ENCODE data around the gene ENPP1.

Gene ENPP1

GRCh38 chr6:131807644-131808459, at the start of gene ENPP1:
ENPP1 (plus strand) TSS chr6:131808020; CDS start chr6:131808036, 16 bp downstream.
- peak; percentile 44 for DNase-seq (ENCODE audit: low spot score)
- POLR2A ChIA-PET (ENCODE audit: low non-redundant PET), result no interaction called here
- TF ChIP-seq CTCF (conservative IDR thresholded peaks at IDR 0.05; ENCODE audit: low read depth), result peak; percentile 26; the same call in 1 of the 2 replicates
- no peak within 1 kb of the TSS for H3K27ac ChIP-seq
- CTCF ChIA-PET, result interaction anchor here (0.6 to 0.7 kb wide), 3 partner anchors 472 to 1411 kb away, joined by 3 to 4 read pairs (median 3); no protein-coding TSS in a partner anchor

- CTCF ChIA-PET, result no interaction called here
Observed at GRCh38 chr6:131758920-131759319, 48.9 kb upstream of the ENPP1 start.

GRCh38 chr6:131761060-131761761, 46.6 kb upstream of the ENPP1 start:
- no peak for TF ChIP-seq CTCF (conservative IDR thresholded peaks at IDR 0.05; ENCODE audit: low read depth)
- CTCF ChIA-PET, result no interaction called here
- peak; percentile 35 for DNase-seq (ENCODE audit: low spot score)
- POLR2A ChIA-PET (ENCODE audit: low non-redundant PET), result no interaction called here
- no peak overlapping the region for H3K27ac ChIP-seq

More at GRCh38 chr6:131758920-131759319, 48.9 kb upstream of the ENPP1 start:
- DNase-seq (ENCODE audit: low spot score), result no peak
- POLR2A ChIA-PET (ENCODE audit: low non-redundant PET), result no interaction called here
- no peak for TF ChIP-seq CTCF (conservative IDR thresholded peaks at IDR 0.05; ENCODE audit: low read depth)
- no peak overlapping the region for H3K27ac ChIP-seq

- ChIA-PET POLR2A (ENCODE audit: low non-redundant PET) (no interaction called here), CTCF (no interaction called here)
- H3K27ac ChIP-seq, result no peak overlapping the region
- no peak for TF ChIP-seq CTCF (conservative IDR thresholded peaks at IDR 0.05; ENCODE audit: low read depth)
- DNase-seq (ENCODE audit: low spot score), result no peak
Observed at GRCh38 chr6:131761762-131762067, 46.1 kb upstream of the ENPP1 start.

GRCh38 chr6:131762984-131763383, 44.8 kb upstream of the ENPP1 start:
- H3K27ac ChIP-seq, result no peak overlapping the region
- ChIA-PET POLR2A (ENCODE audit: low non-redundant PET) (no interaction called here), CTCF (no interaction called here)
- DNase-seq (ENCODE audit: low spot score), result no peak
- TF ChIP-seq CTCF (conservative IDR thresholded peaks at IDR 0.05; ENCODE audit: low read depth), result no peak

- H3K27ac ChIP-seq, result no peak overlapping the region
- POLR2A ChIA-PET (ENCODE audit: low non-redundant PET), result no interaction called here
- no peak for TF ChIP-seq CTCF (conservative IDR thresholded peaks at IDR 0.05; ENCODE audit: low read depth)
- CTCF ChIA-PET, result no interaction called here
- no peak for DNase-seq (ENCODE audit: low spot score)
Observed at GRCh38 chr6:131763749-131764148, 44.1 kb upstream of the ENPP1 start.

All from RWPE1 (cell line).